Measurements from ENCODE around the gene WDSUB1.

WDSUB1 gene

DNA sequence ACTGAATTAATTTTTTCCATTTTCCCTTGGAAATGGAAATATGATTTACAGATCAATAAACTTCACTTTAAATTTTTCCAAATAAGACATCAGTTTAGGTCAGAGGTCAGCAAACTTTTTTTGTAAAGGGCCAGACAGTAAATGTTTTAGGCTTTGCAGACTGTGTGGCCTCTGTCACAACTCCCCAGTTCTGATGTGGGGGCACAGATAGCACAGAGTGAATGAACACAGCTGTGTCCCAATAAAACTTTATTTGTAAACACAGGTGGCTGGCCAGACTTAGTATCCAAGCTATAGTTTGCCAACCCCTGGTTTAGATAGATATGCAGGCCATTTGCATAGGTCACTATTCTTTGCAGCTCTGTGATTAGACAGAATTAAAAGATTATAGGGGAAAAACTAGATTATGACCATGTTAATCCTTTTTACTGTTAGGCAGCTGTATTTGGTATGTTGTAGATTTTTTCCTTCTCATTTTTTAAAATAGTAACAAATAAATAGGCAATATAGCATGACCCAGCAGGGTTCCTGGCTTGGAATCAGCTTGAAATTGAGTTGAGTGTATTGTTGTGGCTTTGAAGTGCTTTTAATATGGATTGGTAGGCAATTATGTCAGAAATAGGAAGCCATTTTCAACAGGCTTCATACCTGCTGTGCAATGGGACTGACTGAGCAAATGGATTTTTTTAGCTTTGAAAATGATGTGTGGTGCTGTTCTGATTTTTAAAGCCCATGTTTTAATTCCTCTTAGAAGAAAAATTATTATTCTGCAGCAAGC lies 59.7 kb downstream of the WDSUB1 start:
- no peaks in the 10 kb centered on the region for H3K4me1 ChIP-seq
- intact Hi-C loops (cut with DNase I; ENCODE audit: low total_unique reads) = no loop called here
- H3K27me3 ChIP-seq = no peaks in the 10 kb centered on the region
- DNase-seq = no peak
- peaks cover 24 to 89% (median 72%) of the 10 kb centered on the region in 3 donors for H3K36me3 ChIP-seq
- no peak overlapping the region for H3K4me3 ChIP-seq
- TF ChIP-seq CTCF (IDR thresholded peaks at IDR 0.05) = no peak
- no peak overlapping the region for H3K27ac ChIP-seq
- no peaks in the 10 kb centered on the region for H3K9me3 ChIP-seq

- Histone ChIP-seq H3K27me3 (no peaks in the 10 kb centered on the region), H3K36me3 (peaks cover 28 to 90% (median 77%) of the 10 kb centered on the region in 3 donors), H3K4me1 (no peaks in the 10 kb centered on the region), H3K4me3 (no peak overlapping the region), H3K9me3 (no peaks in the 10 kb centered on the region), H3K27ac (no peak overlapping the region)
- TF ChIP-seq CTCF (IDR thresholded peaks at IDR 0.05) = no peak
- intact Hi-C loops (cut with DNase I; ENCODE audit: low total_unique reads) = no loop called here
- no peak for DNase-seq
Measured at GRCh38 chr2:159226059-159226461, 60.4 kb downstream of the WDSUB1 start.

DNA sequence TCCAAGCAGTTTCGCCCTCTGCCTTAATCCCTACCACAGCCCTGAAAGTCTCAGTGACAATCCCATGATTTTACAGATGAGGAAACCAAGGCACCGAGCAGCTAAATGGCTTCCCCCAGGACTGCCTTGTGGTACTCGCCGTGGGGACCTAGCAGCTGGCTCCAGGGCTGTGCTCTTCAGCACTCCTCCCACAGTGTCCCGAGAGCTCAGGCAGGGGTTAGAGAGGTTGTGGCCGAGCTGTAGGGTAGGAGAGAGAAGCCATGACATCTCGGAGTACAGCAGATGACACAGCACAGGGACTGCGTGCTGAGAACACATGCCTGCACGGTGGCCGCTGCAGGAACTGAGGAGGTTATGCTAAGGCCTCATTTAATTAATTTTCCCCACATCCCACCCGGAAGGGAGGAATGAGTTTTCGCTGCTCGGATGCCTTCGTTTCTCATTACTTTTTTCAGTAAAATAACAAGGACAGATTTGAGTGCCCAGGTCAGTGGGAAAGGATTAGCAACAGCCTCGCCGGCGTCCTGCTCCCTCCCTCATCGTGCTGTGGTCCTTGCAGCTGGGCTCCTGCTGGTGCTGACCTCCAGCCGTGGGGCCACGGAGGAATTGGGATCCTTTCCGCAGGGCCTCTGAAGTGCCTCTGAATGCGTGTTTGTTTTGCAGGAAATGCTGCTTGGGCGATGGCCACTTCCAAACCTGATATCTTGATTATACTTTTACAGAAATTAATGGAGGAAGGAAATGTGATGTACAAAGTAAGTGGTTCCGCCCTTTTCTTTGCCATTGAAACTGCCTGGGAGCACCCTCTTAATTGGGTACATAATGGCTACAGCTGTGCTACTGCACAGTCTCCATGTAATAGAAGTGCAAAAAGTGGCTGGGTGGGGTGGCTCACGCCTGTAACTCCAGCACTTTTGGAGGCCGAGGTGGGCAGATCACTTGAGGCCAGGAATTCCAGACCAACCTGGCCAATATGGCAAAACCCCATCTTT lies 61.2 kb downstream of the WDSUB1 start:
- no peaks in the 10 kb centered on the region for H3K4me1 ChIP-seq
- TF ChIP-seq CTCF (IDR thresholded peaks at IDR 0.05) = no peak
- no peaks in the 10 kb centered on the region for H3K27me3 ChIP-seq
- H3K27ac ChIP-seq = no peak overlapping the region
- no peak overlapping the region for H3K4me3 ChIP-seq
- intact Hi-C loops (cut with DNase I; ENCODE audit: low total_unique reads) = no loop called here
- peaks cover 33 to 90% (median 77%) of the 10 kb centered on the region in 3 donors for H3K36me3 ChIP-seq
- H3K9me3 ChIP-seq = no peaks in the 10 kb centered on the region
- DNase-seq = no peak

GRCh38 chr2:159224061-159224813 lies 62.3 kb downstream of the WDSUB1 start:
- Histone ChIP-seq H3K27ac (no peak overlapping the region), H3K4me3 (no peak overlapping the region), H3K9me3 (no peaks in the 10 kb centered on the region), H3K36me3 (peaks cover 34 to 90% (median 77%) of the 10 kb centered on the region in 3 donors), H3K27me3 (no peaks in the 10 kb centered on the region), H3K4me1 (no peaks in the 10 kb centered on the region)
- intact Hi-C loops (cut with DNase I; ENCODE audit: low total_unique reads) = no loop called here
- DNase-seq = no peak
- no peak for TF ChIP-seq CTCF (IDR thresholded peaks at IDR 0.05)

DNA sequence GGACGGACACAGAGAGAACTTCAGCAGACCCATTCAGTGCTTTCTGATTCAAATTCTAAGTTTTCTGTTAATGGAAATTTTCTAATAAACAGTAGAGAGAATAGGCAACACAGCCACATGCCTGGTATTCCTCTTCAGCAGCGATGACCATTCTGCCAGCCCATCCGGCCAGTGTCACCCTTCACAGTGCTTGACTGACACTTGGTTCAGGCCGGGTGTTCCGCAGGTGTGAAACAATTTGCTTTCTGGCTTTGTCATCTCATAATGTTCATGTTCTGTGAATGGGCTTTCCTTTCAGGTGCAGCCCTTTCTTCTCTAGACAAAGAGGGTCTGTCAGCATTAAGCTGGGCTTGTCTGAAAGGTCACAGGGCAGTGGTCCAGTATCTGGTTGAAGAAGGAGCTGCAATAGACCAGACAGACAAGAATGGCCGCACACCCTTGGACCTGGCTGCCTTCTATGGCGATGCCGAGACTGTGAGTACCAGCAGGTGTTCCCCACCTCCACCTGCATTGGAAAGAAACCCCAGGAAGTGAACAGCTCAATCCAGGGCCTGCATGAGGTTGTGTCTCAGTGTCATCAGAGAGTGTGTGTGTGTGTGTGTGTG lies 67.0 kb downstream of the WDSUB1 start:
- Histone ChIP-seq H3K27ac (no peak overlapping the region), H3K36me3 (peaks cover 53 to 100% (median 94%) of the 10 kb centered on the region in 3 donors), H3K4me3 (no peak overlapping the region), H3K27me3 (no peaks in the 10 kb centered on the region), H3K9me3 (no peaks in the 10 kb centered on the region), H3K4me1 (no peaks in the 10 kb centered on the region)
- TF ChIP-seq CTCF (IDR thresholded peaks at IDR 0.05) = no peak
- DNase-seq = no peak
- intact Hi-C loops (cut with DNase I; ENCODE audit: low total_unique reads) = no loop called here

All from tibial artery (tissue), 4 donors.